Dedifferentiated amniotic fluid mesenchymal stem cell (primary cell): ENCODE data around the gene ATP5MC2.
"Not testable (repeated sequence)": the region's sequence is repeated elsewhere in the genome, so short reads cannot be mapped to it uniquely, and the experiment has no call there.

Experiments
- DNase-seq: peaks from one replicate; pipeline ENCODE4 v3.0.0-alpha.2; 2016; ENCODE audit errors: extremely low spot score

Gene ATP5MC2

GRCh38 chr12:53675701-53676607 is at the start of gene ATP5MC2:
Gene ATP5MC2, minus strand, starts transcription at chr12:53676083. Its CDS starts 3,469 bp downstream, at chr12:53672614.
- peak; percentile 97 for DNase-seq

DNA sequence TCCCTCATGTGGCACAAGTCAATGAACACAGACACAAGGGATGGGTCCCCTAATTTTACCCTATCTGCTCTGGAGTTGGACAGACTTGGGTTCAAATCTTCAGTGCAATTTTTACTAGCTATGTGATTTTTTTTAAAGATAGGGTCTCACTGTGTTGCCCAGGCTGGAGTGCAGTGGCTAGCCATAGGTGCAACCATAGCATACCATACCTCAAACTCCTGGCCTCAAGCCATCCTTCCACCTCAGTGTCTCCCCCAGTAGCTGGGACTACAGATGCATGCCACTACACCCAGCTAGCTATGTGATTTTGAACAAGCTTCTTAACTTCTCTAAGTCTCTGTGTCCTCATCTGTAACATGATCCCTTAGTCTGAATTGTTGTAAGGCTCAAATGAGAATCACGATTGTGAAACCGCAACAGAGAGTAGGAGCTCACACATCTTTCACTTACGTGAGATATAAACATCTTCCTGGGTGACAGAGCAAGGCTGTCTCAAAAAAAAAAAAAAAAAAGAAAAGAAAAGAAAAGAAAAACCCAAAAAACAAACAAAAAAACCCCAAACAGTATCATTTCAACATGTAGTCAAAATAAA is 46.7 kb upstream of the ATP5MC2 start:
- DNase-seq = no peak

GRCh38 chr12:53720946-53721345 is 45.1 kb upstream of the ATP5MC2 start:
- no peak for DNase-seq

- no peak for DNase-seq
These were observed 43.8 kb upstream of the ATP5MC2 start for GRCh38 chr12:53719649-53720048.

DNA sequence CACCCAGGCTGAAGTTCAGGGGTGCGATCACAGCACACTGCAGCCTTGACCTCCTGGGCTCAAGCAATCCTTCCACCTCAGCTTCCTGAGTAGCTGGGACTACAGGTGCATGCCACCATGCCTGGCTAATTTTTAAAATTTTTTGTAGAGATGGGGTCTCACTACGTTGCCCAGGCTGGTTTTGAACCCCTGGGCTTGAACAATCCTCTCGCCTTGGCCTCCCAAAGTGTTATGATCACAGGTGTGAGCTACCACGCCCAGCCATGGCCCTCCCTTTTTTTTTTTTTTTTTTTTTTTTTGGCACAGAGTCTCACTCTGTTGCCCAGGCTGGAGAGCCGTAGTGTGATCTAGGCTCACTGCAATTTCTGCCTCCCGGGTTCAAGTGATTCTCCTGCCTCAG is 42.7 kb upstream of the ATP5MC2 start:
- not testable (repeated sequence) for DNase-seq

DNA sequence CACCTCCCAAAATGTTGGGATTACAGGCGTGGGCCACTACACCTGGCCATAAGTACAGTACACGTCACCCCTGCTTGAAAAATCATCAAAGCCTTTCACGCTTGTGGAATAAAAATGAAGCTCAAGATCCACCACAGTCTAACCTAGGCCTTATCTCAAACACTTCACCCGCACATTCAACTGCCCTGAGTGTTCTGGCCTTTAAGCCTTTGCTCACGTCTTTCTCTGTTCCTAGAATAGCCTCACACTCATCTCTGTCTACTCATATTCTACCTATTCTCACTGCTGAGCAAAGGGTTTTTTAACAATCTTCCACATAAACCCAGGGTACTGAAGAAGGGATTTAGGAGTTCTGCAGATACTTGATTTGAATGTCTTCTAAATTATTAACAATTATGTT is 41.4 kb upstream of the ATP5MC2 start:
- no peak for DNase-seq

DNA sequence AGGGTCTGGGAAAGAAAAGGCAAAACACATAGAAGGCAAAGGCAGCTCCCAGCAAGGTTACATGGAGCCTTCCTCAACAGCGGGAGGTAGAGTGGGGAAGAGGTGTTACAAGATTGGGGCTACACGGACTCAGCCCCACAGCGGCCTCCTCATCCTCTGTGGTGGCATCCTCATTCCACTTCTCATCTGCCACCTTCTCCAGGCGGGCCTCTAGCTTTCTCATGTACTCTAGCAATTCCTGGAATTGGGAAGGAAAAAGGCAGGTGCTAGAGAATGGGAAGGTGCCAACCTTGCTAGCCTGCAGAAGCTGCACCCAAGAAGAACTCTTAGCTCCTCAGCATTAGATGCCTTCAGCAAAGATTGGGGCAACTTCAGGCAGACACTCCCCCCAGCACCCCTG is 38.1 kb upstream of the ATP5MC2 start:
- DNase-seq = no peak

- no peak for DNase-seq
These were observed 37.6 kb upstream of the ATP5MC2 start for GRCh38 chr12:53713516-53713915.

- DNase-seq = no peak
These were observed 36.3 kb upstream of the ATP5MC2 start for GRCh38 chr12:53712059-53712643.

DNA sequence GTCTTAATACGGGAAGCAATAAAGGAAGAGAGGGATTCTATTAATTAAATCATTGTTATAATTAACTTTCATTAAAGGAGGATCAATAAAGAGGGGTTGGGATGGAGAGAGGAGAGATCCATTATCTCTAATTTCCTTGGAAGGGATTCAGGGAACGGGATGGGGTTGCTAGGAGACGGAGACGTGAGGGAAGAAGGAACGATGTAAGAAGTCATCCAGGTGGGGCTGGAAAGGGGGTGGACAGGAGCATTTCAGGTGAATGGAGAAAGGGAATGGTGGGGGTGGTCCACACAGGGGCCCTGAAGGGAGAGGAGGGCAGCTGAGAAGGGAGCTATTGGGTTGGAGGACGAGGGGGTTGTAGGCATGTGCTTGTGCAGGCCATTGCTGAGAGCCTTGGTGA is 34.2 kb upstream of the ATP5MC2 start:
- no peak for DNase-seq

DNA sequence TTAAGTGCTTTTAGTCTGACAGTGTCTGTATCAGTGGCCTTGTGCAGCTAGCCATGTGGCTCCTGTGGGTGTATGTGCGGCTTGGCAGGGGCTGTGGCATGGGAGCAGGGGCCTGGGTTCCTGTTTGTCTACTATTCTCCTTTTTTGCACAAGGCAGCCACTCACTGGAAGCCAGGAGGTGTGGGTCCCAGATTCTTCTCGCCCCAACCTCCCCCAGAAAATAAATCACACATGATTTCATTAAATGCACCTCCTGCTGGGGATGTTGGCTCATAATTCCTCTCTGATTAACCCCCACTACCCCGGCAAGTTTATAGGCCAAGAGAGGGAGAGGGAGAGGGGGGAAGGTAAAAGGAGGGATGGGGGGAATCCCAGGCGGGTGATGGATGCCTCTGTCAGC is 33.8 kb upstream of the ATP5MC2 start:
- DNase-seq = no peak

GRCh38 chr12:53706080-53706479 is 30.2 kb upstream of the ATP5MC2 start:
- no peak for DNase-seq

DNA sequence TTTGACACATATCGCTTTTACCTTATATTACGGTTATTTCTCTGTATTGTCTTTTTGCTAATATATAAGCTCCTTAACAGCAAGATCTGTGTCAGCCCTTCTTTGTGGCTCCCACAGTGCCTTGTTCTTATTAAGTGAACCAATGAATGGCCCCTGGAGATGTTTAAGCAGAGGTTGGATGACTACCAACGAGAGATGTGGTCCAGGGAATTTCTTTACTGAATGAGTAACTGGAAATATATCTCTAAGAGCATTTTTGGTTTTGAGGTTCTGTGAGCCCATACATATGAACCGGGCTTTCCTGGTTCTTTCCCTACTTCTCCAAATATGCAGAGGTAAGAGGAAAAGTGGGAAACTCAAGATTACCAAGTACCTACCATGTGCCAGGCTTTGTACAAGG is 27.9 kb upstream of the ATP5MC2 start:
- DNase-seq = no peak

DNA sequence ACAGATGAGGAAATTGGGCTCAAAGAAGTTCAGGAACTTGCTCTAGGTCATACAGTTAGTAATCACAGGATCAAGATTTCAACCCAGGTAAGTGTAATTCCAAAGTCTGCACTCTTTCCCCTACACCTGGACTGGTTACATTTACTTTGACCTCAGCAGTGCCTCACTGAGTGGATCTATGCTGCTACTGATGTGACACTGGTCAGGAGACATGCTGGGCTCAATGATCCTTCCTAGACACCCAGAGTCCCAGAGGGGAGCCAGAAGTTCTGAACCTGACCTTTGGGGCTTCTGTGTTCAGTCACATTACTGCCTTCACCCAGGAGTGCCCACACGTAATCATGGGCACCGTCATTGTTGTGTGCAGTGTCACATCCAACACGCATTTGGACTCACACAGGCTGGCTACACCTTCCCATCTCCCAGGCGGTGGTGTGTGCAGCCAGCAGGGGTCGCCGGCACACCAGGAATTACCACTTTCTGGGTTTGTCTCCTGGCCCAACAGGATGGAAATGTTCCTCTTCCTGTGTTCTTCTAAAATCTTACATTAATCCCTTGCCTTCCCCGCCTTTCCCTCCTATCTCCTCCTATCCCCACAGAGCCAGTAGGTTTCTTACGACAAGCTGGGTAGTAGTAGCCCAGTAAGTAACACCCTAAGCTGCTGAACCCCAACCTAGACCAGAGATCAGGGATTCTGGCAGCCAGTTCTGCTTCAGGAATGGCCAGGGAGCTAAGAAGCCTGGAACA is 25.8 kb upstream of the ATP5MC2 start:
- peak; percentile 62 for DNase-seq

- DNase-seq = no peak
These were observed 24.7 kb upstream of the ATP5MC2 start for GRCh38 chr12:53700567-53700966.

GRCh38 chr12:53699678-53700025 is 23.8 kb upstream of the ATP5MC2 start:
- DNase-seq = no peak

GRCh38 chr12:53698948-53699677 is 23.2 kb upstream of the ATP5MC2 start:
- no peak for DNase-seq

DNA sequence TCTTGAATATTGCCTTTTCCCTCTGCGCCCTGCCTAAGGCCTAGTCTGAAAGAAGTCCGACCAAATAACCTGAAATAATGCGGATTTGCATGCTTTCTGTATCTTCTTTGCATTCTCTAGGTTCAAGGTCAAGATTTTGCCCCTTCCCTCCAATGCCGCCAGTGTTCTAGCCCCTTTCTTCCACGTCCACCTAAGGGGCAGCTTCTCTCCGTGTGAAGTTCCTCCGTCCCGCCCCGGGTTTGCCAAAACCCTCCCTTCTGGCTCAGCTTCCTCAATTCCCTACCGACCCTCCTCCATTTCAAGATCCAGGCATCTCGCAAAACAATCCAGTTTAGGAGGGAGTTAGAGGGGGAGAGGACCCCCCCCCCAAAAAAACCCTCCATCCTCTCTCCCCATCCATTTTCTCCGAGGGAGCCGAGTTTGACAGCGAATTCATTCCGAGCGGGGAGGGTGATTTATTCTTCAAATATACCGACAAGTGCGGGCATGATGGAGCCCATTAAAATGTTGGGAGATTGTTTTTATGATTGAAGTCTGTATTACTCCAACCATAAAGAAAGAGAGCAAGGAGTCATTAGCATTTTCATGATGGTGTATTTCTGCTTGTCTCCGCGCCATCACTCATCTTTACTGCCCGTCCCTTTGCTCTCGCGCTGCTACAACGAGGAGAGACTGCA is 20.9 kb upstream of the ATP5MC2 start:
- DNase-seq = no peak

DNA sequence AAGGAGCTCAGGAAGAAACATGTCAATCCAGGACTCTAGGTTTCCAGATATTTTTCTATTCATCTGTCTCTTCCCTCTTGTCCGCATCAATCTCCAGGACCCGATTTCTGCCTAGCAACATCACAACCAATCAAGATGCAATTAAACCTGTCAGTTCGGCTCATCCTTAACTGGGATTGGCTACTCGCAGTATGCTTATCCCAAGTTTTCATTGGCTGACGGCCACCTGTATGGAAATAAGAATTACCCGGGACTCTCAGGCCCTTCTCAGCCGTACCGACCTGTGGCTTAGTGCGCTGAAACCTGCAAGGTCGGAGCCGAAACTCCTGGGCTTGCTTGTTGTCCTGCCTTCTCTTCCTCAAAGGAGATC is 20.4 kb upstream of the ATP5MC2 start:
- DNase-seq = no peak

DNA sequence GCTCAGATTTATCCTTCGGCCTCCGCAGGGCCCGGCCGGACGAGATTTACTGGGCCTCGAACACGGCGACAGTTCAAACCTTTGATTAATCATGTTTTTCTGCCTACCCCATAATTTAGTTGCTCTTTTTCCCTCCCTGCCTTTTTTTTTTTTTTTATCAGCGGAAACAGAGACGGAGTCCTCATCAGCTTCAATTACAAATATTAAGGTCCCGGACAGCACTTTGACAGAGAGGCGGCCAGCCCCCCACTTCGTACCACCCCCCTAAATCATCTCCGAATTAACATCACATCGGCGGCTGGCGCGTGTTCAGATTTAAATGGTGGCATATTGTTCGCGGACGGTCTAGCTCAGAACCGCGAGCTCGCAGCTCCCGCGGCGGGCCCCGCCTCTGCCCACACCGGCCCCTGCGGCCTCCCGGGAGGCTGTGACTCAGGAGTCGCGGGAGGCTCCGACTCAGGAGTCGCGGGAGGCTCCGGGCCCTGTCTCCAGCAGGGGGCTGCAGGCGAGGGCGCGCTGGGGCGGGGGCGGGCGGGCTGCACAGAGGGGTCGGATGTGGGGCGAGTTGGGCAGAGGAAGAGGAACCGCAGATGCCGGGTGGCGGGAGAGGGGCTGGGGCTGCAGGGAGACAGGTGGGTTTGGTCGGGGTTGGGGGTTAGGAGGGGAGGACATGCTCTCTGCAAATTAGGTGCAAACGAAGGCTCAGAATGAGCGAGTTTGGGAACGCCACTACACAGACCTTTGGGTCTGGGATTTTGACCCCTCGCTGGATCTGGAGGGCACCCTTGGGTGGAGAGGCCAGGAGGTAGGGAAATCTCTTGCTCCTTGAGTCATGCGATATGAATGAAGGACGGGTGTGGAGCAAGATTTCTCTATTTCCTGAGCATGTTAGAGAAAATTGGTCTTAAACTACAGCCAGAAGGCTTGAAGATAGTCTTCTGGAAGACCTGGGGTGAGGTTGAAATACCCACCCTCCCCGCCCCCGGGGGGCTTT is 19.6 kb upstream of the ATP5MC2 start:
- no peak for DNase-seq
